Right lobe of liver (tissue), 6 donors: ENCODE results near the gene DST. TPM values are rescaled to one million over a fixed set of nuclear protein-coding genes. Genes with fewer than 3 reads are reported as not detected.

ENCODE experiments used
- ATAC-seq, 4 donors: fragments of 200-7000 bp; cut with Tn5 transposase; one replicate each; pipeline ENCODE4 v1.9.1; 2020; ENCODE audit warnings: mild to moderate bottlenecking in 4 of 4, moderate library complexity in 4 of 4
- DNase-seq, 3 donors: peaks; one replicate each; pipeline ENCODE4 v3.0.0-alpha.2; 2020
- H3K27ac ChIP-seq, 3 donors: fragments of 200-600 bp; one replicate each; pipeline ENCODE4 v1.8.0; 2022
- H3K27me3 ChIP-seq, 2 donors: fragments of 200-600 bp; one replicate each; pipeline ENCODE4 v1.8.0; 2022
- H3K36me3 ChIP-seq, 4 donors: fragments of 200-600 bp; sonication (generic) in 1 of 4; one replicate each; pipeline versions ENCODE4 v1.5.1 to v1.8.0; 2017 to 2022; ENCODE audit warnings: control low read depth in 1 of 4
- H3K4me1 ChIP-seq, 4 donors: fragments of 200-600 bp; sonication (generic) in 1 of 4; one replicate each; pipeline versions ENCODE4 v1.5.1 to v1.8.0; 2017 to 2022; ENCODE audit warnings: control low read depth in 1 of 4
- H3K4me3 ChIP-seq, 3 donors: fragments of 200-600 bp; one replicate each; pipeline ENCODE4 v1.8.0; 2022
- H3K9me3 ChIP-seq, 4 donors: fragments of 200-600 bp; sonication (generic) in 1 of 4; one replicate each; pipeline versions ENCODE4 v1.5.1 to v1.8.0; 2017 to 2022; ENCODE audit warnings: control low read depth in 1 of 4
- POLR2A ChIP-seq: fragments of 450-650 bp; IDR thresholded peaks from one replicate; pipeline ENCODE4 v1.6.1; 2017; ENCODE audit warnings: antibody characterized with exemption, mild to moderate bottlenecking
- WGBS: methylation state at CpG from one replicate; pipeline ENCODE4 v1.1.6; 2018; ENCODE audit warnings: low coverage, low lambda C conversion rate; ENCODE audit not compliant: insufficient coverage; ENCODE audit errors: missing lambda C conversion rate; 5-methylcytosine and 5-hydroxymethylcytosine counted together
- intact Hi-C, 2 donors: fragments of 100-400 bp; cut with DNase I; formaldehyde crosslinking; loops; one replicate each; pipeline versions ENCODE4 v1.11.2 to v1.14.1; 2022
- total RNA-seq, 6 experiments: library from RNA; depleted of rRNA in 2 of 6; stranded (reverse); fragments of >200 nt in 2 of 6; fragmentation: NEBNext Ultra II Directional in 3 of 6; extraction: Animal tissue kit (Norgen Biotek cat#: 25700) in 3 of 6; gene quantifications; one replicate each; pipeline versions ENCODE4 v1.1.0 to v1.2.4, GENCODE V29; 2016 to 2023
- TF ChIP-seq, protein P1 (sequence below), 4 donors: fragments of 200-600 bp in 3 of 4; fragments of 450-650 bp in 1 of 4; IDR thresholded peaks; one replicate each; pipeline versions ENCODE4 v1.5.1 to v1.8.0; 2016 to 2022; ENCODE audit warnings: antibody characterized with exemption in 4 of 4, mild to moderate bottlenecking in 2 of 4
- donor health status: DM: no; HTN: yes; CAD: no.
- donor health status: DM: no; HTN: no; CAD: no.
- donor health status: DM: no; HTN: no; CAD: no.
- donor health status: DM: no; HTN: yes; CAD: no.
- donor health status: DM: no; HTN: yes; CAD: no.

Gene DST
- total RNA-seq, 6 experiments from 2014 or later = 92.1 to 207 (median 156) TPM

DNA sequence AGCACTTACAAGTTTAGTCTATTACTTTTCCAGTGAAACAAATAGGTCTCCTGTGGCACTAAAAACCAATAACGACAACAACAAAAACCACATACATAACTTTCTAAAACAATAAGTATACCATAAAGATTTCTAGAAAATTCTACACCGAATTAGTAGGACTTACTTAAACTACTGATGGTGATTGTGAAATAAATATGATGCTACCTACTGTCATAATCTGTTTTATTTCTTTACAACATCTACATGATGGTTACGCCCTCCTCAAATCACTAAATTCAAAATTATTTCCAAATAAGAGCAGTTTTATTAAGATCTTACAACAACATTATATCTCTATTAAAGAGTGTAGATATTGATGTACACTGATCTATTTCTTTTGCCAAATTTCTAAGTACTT is 147.0 kb downstream of the DST start:
- TF ChIP-seq, protein P1, sequence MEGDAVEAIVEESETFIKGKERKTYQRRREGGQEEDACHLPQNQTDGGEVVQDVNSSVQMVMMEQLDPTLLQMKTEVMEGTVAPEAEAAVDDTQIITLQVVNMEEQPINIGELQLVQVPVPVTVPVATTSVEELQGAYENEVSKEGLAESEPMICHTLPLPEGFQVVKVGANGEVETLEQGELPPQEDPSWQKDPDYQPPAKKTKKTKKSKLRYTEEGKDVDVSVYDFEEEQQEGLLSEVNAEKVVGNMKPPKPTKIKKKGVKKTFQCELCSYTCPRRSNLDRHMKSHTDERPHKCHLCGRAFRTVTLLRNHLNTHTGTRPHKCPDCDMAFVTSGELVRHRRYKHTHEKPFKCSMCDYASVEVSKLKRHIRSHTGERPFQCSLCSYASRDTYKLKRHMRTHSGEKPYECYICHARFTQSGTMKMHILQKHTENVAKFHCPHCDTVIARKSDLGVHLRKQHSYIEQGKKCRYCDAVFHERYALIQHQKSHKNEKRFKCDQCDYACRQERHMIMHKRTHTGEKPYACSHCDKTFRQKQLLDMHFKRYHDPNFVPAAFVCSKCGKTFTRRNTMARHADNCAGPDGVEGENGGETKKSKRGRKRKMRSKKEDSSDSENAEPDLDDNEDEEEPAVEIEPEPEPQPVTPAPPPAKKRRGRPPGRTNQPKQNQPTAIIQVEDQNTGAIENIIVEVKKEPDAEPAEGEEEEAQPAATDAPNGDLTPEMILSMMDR (IDR thresholded peaks at IDR 0.05) = no peak
- Histone ChIP-seq H3K27me3 (no peaks in the 10 kb centered on the region), H3K9me3 (no peaks in the 10 kb centered on the region), H3K36me3 (peaks cover 0 to 62% (median 15%) of the 10 kb centered on the region in 4 donors), H3K4me3 (no peak overlapping the region), H3K27ac (no peak overlapping the region), H3K4me1 (no peaks in the 10 kb centered on the region)
- intact Hi-C loops = no loop called here
- ATAC-seq (no peak), DNase-seq (no peak)
- WGBS = 85% methylated on average over 3 of the region's 3 CpGs

DNA sequence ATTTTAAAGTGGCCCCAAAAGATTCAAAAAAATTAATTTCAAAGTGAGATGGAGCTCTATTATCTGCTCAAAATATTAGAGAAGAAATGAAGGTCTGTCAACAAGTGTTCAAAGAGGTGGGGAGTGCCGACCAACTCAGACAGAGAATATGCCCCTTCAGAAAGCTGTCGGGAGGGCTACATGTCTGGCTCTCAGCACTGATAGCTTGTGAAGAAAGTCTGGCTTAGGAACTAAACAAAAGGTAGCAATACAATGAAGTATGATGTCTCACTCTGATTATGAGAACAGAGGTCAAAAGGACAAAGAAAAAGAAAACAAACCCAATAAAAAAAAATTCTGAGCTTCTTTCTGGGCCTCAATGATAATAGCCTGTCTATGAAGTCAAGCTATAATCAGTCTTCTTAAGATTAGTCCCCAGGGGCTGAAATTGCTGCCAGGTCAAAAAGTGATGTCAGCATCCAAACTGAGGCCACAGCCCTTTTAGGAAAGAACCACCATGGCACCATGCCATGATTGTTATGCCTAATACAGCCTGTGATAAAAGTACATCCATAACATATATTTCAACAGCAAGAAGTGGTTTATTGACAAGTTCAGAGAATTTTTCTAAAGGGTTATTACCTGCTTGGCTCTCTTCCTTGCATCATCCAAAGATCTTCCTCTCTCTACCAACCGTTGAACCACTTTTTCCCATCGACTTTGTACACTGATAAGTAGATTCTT is 150.9 kb downstream of the DST start:
- ATAC-seq (peak in 1 of 4 donors; percentile 30), DNase-seq (no peak)
- Histone ChIP-seq H3K4me3 (no peak overlapping the region), H3K27me3 (no peaks in the 10 kb centered on the region), H3K4me1 (no peaks in the 10 kb centered on the region), H3K27ac (no peak overlapping the region), H3K9me3 (no peaks in the 10 kb centered on the region), H3K36me3 (peaks cover 0 to 45% (median 19%) of the 10 kb centered on the region in 4 donors)
- intact Hi-C loops = no loop called here
- 84% methylated on average over 4 of the region's 4 CpGs for WGBS
- TF ChIP-seq, protein P1 (IDR thresholded peaks at IDR 0.05) = no peak
- TF ChIP-seq POLR2A = no peak

DNA sequence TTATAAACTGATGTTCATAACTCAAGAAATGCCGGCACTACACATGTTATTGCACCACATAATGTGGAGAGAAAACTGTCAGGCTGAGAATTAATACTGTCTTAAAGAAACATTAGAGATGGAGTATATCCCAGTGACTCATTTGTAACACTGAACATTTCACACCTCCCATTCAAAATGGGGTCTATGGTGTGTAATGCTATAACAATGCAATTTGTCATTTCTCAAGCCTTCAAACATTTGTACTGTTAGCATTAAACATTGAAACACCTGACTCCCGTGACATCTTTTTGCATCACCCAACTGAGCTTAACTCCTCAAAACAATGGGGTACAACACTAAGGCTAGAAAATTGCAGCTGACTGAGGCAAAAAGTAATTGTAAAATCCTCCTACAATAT is 151.7 kb downstream of the DST start:
- TF ChIP-seq POLR2A = no peak
- TF ChIP-seq, protein P1 (IDR thresholded peaks at IDR 0.05) = no peak
- DNase-seq (no peak), ATAC-seq (no peak)
- H3K9me3 ChIP-seq = no peaks in the 10 kb centered on the region
- no peaks in the 10 kb centered on the region for H3K27me3 ChIP-seq
- intact Hi-C loops = no loop called here
- H3K4me1 ChIP-seq = no peaks in the 10 kb centered on the region
- 94% methylated on average over 2 of the region's 2 CpGs for WGBS
- H3K36me3 ChIP-seq = peaks cover 0 to 43% (median 21%) of the 10 kb centered on the region in 4 donors
- H3K27ac ChIP-seq = no peak overlapping the region
- no peak overlapping the region for H3K4me3 ChIP-seq

DNA sequence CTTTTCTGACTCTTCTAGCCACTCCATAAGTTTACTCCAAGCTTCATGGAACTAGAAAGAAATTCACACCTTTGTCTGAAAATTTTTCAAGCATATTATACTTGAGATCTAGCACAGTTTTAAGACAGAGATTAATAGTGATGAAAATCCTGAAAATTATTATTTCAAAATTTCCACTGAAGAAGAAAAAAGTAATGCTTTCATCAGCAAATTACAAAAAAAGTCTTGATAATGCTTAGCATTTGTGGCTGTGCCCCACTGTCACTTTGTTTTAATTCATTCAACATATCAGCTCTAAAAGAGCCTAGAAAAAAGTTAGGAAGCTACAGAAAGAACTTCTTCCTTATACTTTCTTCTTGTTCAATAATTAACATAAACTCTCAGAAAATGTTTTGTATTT is 153.1 kb downstream of the DST start:
- no peak overlapping the region for H3K4me3 ChIP-seq
- no peaks in the 10 kb centered on the region for H3K4me1 ChIP-seq
- intact Hi-C loops = no loop called here
- TF ChIP-seq, protein P1 (IDR thresholded peaks at IDR 0.05) = no peak
- TF ChIP-seq POLR2A = no peak
- DNase-seq (no peak), ATAC-seq (no peak)
- H3K9me3 ChIP-seq = no peaks in the 10 kb centered on the region
- H3K27ac ChIP-seq = no peak overlapping the region
- peaks cover 0 to 55% (median 21%) of the 10 kb centered on the region in 4 donors for H3K36me3 ChIP-seq
- H3K27me3 ChIP-seq = no peaks in the 10 kb centered on the region
